HEK293 (cell line): ENCODE results near the gene CDYL.

Experiments
- CTCF ChIA-PET: fragments of 350-600 bp; formaldehyde crosslinking; extraction: SDS; loops from one replicate; lab custom pipeline; 2021; ENCODE audit warnings: antibody characterized with exemption; lab: Yijun Ruan, JAX
- POLR2A ChIA-PET: fragments of 300-600 bp; formaldehyde crosslinking; extraction: SDS; loops from one replicate; lab custom pipeline; 2020; ENCODE audit warnings: antibody characterized with exemption, inconsistent platforms; lab: Yijun Ruan, JAX
- H3K27ac ChIP-seq: fragments of 200-500 bp; sonication (Bioruptor generic); 2 replicates; pipeline ENCODE4 v1.5.1; 2014; ENCODE audit warnings: low read depth, low read length, control low read depth, inconsistent platforms; ENCODE audit errors: extremely low read depth
- H3K36me3 ChIP-seq, 2 experiments: fragments of 200-500 bp in 1 of 2; sonication (Bioruptor generic) in 1 of 2; 1 replicate in 1 of 2; 2 replicates in 1 of 2; pipeline ENCODE4 v1.5.1; 2014 to 2017; ENCODE audit warnings: inconsistent platforms in 2 of 2, low read length in 2 of 2; ENCODE audit not compliant: control insufficient read depth in 2 of 2, insufficient read depth in 1 of 2
- H3K4me1 ChIP-seq: fragments of 200-500 bp; sonication (Bioruptor generic); 2 replicates; pipeline ENCODE4 v1.5.1; 2014; ENCODE audit warnings: mild to moderate bottlenecking, low read length, inconsistent platforms; ENCODE audit not compliant: control insufficient read depth, insufficient read depth
- H3K4me3 ChIP-seq: 2 replicates; pipeline ENCODE4 v1.5.1; 2011; ENCODE audit warnings: low read depth, mild to moderate bottlenecking, control low read depth, low read length, moderate library complexity
- H3K9me3 ChIP-seq: fragments of 200-500 bp; sonication (Bioruptor generic); 2 replicates; pipeline ENCODE4 v1.5.1; 2014; ENCODE audit warnings: low read depth, low read length, inconsistent platforms; ENCODE audit not compliant: control insufficient read depth, insufficient read depth
- ATF2 ChIP-seq: fragments of 450-650 bp; formaldehyde crosslinking; IDR thresholded peaks from 2 replicates; pipeline ENCODE4 v1.5.1; 2016; ENCODE audit warnings: missing biosample characterization, missing genetic modification characterization, low read depth
- GFI1B ChIP-seq: fragments of 450-650 bp; formaldehyde crosslinking; IDR thresholded peaks from 2 replicates; pipeline ENCODE4 v1.5.1; 2016; ENCODE audit warnings: missing biosample characterization, missing genetic modification characterization
- IKZF3 ChIP-seq: fragments of 450-650 bp; IDR thresholded peaks from 2 replicates; pipeline ENCODE4 v1.5.0; 2018; ENCODE audit warnings: missing biosample characterization, mild to moderate bottlenecking, missing genetic modification characterization, moderate library complexity
- OSR2 ChIP-seq: fragments of 450-650 bp; formaldehyde crosslinking; IDR thresholded peaks from 2 replicates; pipeline ENCODE4 v1.5.1; 2016; ENCODE audit warnings: missing biosample characterization, missing genetic modification characterization
- RBAK ChIP-seq: fragments of 450-650 bp; formaldehyde crosslinking; IDR thresholded peaks from 2 replicates; pipeline ENCODE4 v1.5.1; 2016; ENCODE audit warnings: missing biosample characterization, missing genetic modification characterization
- TSHZ1 ChIP-seq: fragments of 450-650 bp; formaldehyde crosslinking; IDR thresholded peaks from 2 replicates; pipeline ENCODE4 v1.5.1; 2016; ENCODE audit warnings: missing biosample characterization, missing genetic modification characterization, borderline replicate concordance
- ZBTB20 ChIP-seq: fragments of 450-650 bp; formaldehyde crosslinking; IDR thresholded peaks from 2 replicates; pipeline ENCODE4 v1.5.1; 2016; ENCODE audit warnings: missing biosample characterization, missing genetic modification characterization
- ZBTB21 ChIP-seq: fragments of 450-650 bp; formaldehyde crosslinking; IDR thresholded peaks from 2 replicates; pipeline ENCODE4 v1.5.1; 2017; ENCODE audit warnings: missing biosample characterization, missing genetic modification characterization
- ZNF202 ChIP-seq: fragments of 450-650 bp; formaldehyde crosslinking; IDR thresholded peaks from 2 replicates; pipeline ENCODE4 v1.5.1; 2016; ENCODE audit warnings: missing biosample characterization, missing genetic modification characterization, borderline replicate concordance
- ZNF248 ChIP-seq: fragments of 450-650 bp; formaldehyde crosslinking; IDR thresholded peaks from 2 replicates; pipeline ENCODE4 v1.5.1; 2017; ENCODE audit warnings: missing biosample characterization, missing genetic modification characterization
- ZNF274 ChIP-seq, 2 experiments: fragments of 200-500 bp in 1 of 2; fragments of 450-650 bp in 1 of 2; sonication (Bioruptor generic) in 1 of 2; formaldehyde crosslinking in 1 of 2; IDR thresholded peaks; 2 replicates each; pipeline versions ENCODE4 v1.5.1 to v1.6.1; 2014 to 2016; ENCODE audit warnings: borderline replicate concordance in 1 of 2, inconsistent platforms in 1 of 2, low read length in 1 of 2, missing biosample characterization in 1 of 2, missing genetic modification characterization in 1 of 2
- ZNF366 ChIP-seq: fragments of 450-650 bp; formaldehyde crosslinking; conservative IDR thresholded peaks from 2 replicates; pipeline ENCODE4 v1.5.1; 2016; ENCODE audit warnings: missing biosample characterization, missing genetic modification characterization
- ZNF521 ChIP-seq: fragments of 450-650 bp; formaldehyde crosslinking; IDR thresholded peaks from 2 replicates; pipeline ENCODE4 v1.5.1; 2017; ENCODE audit warnings: missing biosample characterization, mild to moderate bottlenecking, missing genetic modification characterization
- ZNF571 ChIP-seq: fragments of 450-650 bp; formaldehyde crosslinking; IDR thresholded peaks from 2 replicates; pipeline ENCODE4 v1.5.0; 2017; ENCODE audit warnings: missing biosample characterization, missing genetic modification characterization
- ZNF596 ChIP-seq: fragments of 450-650 bp; IDR thresholded peaks from 2 replicates; pipeline ENCODE4 v1.5.0; 2018; ENCODE audit warnings: missing biosample characterization, mild to moderate bottlenecking, missing genetic modification characterization, moderate library complexity
- ZNF629 ChIP-seq: fragments of 450-650 bp; formaldehyde crosslinking; IDR thresholded peaks from 2 replicates; pipeline ENCODE4 v1.5.1; 2017; ENCODE audit warnings: missing biosample characterization, missing genetic modification characterization
- ZNF654 ChIP-seq: fragments of 450-650 bp; formaldehyde crosslinking; IDR thresholded peaks from 2 replicates; pipeline ENCODE4 v1.5.1; 2016; ENCODE audit warnings: low read depth, missing biosample characterization, missing genetic modification characterization
- TF ChIP-seq, protein P1 (sequence below): fragments of 450-650 bp; formaldehyde crosslinking; IDR thresholded peaks from 2 replicates; pipeline ENCODE4 v1.5.1; 2016; ENCODE audit warnings: missing biosample characterization, missing genetic modification characterization
- TF ChIP-seq, protein P2 (sequence below): fragments of 450-650 bp; formaldehyde crosslinking; optimal IDR thresholded peaks from 2 replicates; pipeline ENCODE3; 2016; ENCODE audit warnings: missing biosample characterization, mild to moderate bottlenecking, missing genetic modification characterization
- TF ChIP-seq, protein P3 (sequence below): fragments of 450-650 bp; formaldehyde crosslinking; IDR thresholded peaks from 2 replicates; pipeline ENCODE4 v1.5.1; 2016; ENCODE audit warnings: missing biosample characterization, missing genetic modification characterization
- TF ChIP-seq, protein P4 (sequence below): fragments of 450-650 bp; formaldehyde crosslinking; IDR thresholded peaks from 2 replicates; pipeline ENCODE4 v1.5.1; 2016; ENCODE audit warnings: missing biosample characterization, missing genetic modification characterization

CDYL gene

GRCh38 chr6:4800662-4801061, 24.5 kb downstream of the CDYL start:
- Histone ChIP-seq H3K36me3 (no peaks in the 10 kb centered on the region; a peak in 1 of 3 replicates), H3K27ac (no peak overlapping the region), H3K4me3 (no peak overlapping the region), H3K9me3 (no peaks in the 10 kb centered on the region; the same call in 1 of the 2 replicates), H3K4me1 (peaks cover 3% of the 10 kb centered on the region; the same call in 1 of the 2 replicates)
- ChIA-PET POLR2A (no interaction called here), CTCF (interaction anchor here (3.1 kb wide), 1 partner anchor 10 kb away, joined by 10 read pairs; no protein-coding TSS in a partner anchor)
- TF ChIP-seq, protein P1, sequence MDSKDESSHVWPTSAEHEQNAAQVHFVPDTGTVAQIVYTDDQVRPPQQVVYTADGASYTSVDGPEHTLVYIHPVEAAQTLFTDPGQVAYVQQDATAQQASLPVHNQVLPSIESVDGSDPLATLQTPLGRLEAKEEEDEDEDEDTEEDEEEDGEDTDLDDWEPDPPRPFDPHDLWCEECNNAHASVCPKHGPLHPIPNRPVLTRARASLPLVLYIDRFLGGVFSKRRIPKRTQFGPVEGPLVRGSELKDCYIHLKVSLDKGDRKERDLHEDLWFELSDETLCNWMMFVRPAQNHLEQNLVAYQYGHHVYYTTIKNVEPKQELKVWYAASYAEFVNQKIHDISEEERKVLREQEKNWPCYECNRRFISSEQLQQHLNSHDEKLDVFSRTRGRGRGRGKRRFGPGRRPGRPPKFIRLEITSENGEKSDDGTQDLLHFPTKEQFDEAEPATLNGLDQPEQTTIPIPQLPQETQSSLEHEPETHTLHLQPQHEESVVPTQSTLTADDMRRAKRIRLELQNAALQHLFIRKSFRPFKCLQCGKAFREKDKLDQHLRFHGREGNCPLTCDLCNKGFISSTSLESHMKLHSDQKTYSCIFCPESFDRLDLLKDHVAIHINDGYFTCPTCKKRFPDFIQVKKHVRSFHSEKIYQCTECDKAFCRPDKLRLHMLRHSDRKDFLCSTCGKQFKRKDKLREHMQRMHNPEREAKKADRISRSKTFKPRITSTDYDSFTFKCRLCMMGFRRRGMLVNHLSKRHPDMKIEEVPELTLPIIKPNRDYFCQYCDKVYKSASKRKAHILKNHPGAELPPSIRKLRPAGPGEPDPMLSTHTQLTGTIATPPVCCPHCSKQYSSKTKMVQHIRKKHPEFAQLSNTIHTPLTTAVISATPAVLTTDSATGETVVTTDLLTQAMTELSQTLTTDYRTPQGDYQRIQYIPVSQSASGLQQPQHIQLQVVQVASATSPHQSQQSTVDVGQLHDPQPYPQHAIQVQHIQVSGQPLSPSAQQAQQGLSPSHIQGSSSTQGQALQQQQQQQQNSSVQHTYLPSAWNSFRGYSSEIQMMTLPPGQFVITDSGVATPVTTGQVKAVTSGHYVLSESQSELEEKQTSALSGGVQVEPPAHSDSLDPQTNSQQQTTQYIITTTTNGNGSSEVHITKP (tag by site-specific recombination), result no peak
- no peak for TF ChIP-seq ZNF654 (tag by site-specific recombination)
- TF ChIP-seq ZNF629, result 0 out of 2 replicates have a peak, but pooled peaks have one; percentile 33
- TF ChIP-seq GFI1B (tag by site-specific recombination), result no peak
- TF ChIP-seq ZBTB21 (tag by site-specific recombination), result 0 out of 2 replicates have a peak, but pooled peaks have one; percentile 13
- TF ChIP-seq ZNF366 (tag by site-specific recombination), result 0 out of 2 replicates have a peak, but pooled peaks have one; percentile 18
- TF ChIP-seq ZNF571 (tag by site-specific recombination), result no peak
- no peak for TF ChIP-seq IKZF3 (tag by site-specific recombination)
- TF ChIP-seq ATF2, result peak; percentile 94
- no peak for TF ChIP-seq ZBTB20 (tag by site-specific recombination)
- TF ChIP-seq, protein P2, sequence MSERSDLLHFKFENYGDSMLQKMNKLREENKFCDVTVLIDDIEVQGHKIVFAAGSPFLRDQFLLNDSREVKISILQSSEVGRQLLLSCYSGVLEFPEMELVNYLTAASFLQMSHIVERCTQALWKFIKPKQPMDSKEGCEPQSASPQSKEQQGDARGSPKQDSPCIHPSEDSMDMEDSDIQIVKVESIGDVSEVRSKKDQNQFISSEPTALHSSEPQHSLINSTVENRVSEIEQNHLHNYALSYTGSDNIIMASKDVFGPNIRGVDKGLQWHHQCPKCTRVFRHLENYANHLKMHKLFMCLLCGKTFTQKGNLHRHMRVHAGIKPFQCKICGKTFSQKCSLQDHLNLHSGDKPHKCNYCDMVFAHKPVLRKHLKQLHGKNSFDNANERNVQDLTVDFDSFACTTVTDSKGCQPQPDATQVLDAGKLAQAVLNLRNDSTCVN (tag by site-specific recombination), result no peak
- no peak for TF ChIP-seq ZNF596 (tag by site-specific recombination)
- TF ChIP-seq, protein P3, sequence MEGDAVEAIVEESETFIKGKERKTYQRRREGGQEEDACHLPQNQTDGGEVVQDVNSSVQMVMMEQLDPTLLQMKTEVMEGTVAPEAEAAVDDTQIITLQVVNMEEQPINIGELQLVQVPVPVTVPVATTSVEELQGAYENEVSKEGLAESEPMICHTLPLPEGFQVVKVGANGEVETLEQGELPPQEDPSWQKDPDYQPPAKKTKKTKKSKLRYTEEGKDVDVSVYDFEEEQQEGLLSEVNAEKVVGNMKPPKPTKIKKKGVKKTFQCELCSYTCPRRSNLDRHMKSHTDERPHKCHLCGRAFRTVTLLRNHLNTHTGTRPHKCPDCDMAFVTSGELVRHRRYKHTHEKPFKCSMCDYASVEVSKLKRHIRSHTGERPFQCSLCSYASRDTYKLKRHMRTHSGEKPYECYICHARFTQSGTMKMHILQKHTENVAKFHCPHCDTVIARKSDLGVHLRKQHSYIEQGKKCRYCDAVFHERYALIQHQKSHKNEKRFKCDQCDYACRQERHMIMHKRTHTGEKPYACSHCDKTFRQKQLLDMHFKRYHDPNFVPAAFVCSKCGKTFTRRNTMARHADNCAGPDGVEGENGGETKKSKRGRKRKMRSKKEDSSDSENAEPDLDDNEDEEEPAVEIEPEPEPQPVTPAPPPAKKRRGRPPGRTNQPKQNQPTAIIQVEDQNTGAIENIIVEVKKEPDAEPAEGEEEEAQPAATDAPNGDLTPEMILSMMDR (tag by site-specific recombination), result no peak
- TF ChIP-seq OSR2 (tag by site-specific recombination), result no peak
- no peak for TF ChIP-seq ZNF521 (tag by site-specific recombination)

GRCh38 chr6:4801491-4802110, 25.4 kb downstream of the CDYL start:
- POLR2A ChIA-PET, result no interaction called here
- no peak overlapping the region for H3K27ac ChIP-seq
- no peaks in the 10 kb centered on the region; the same call in 1 of the 2 replicates for H3K9me3 ChIP-seq
- CTCF ChIA-PET, result interaction anchor here (1.0 to 1.4 kb wide), 2 partner anchors 9 to 12 kb away, joined by 3 to 5 read pairs; no protein-coding TSS in a partner anchor
- H3K36me3 ChIP-seq, result no peaks in the 10 kb centered on the region; a peak in 1 of 3 replicates
- peaks cover 6% of the 10 kb centered on the region for H3K4me1 ChIP-seq
- H3K4me3 ChIP-seq, result no peak overlapping the region
- TF ChIP-seq, protein P4, sequence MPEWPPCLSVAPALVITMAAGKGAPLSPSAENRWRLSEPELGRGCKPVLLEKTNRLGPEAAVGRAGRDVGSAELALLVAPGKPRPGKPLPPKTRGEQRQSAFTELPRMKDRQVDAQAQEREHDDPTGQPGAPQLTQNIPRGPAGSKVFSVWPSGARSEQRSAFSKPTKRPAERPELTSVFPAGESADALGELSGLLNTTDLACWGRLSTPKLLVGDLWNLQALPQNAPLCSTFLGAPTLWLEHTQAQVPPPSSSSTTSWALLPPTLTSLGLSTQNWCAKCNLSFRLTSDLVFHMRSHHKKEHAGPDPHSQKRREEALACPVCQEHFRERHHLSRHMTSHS (tag by site-specific recombination), result no peak
- TF ChIP-seq RBAK (tag by site-specific recombination) (no peak), ZNF202 (tag by site-specific recombination) (no peak), TSHZ1 (tag by site-specific recombination) (no peak), ZBTB21 (tag by site-specific recombination) (no peak), ZNF274 (IDR thresholded peaks at IDR 0.05; ENCODE audit: low read length) (no peak), ZNF274 (tag by site-specific recombination; IDR thresholded peaks at IDR 0.05; ENCODE audit: borderline replicate concordance) (no peak), ZNF248 (tag by site-specific recombination) (no peak)
